ENCODE measurements around the gene DHX30.

DHX30 gene

GRCh38 chr3:47791193-47791855 is 11.6 kb upstream of the DHX30 start:
- H3K27ac ChIP-seq: no peak overlapping the region
- no peak for TF ChIP-seq ZFX (IDR thresholded peaks at IDR 0.05; ENCODE audit: borderline replicate concordance)
- TF ChIP-seq, protein P1, sequence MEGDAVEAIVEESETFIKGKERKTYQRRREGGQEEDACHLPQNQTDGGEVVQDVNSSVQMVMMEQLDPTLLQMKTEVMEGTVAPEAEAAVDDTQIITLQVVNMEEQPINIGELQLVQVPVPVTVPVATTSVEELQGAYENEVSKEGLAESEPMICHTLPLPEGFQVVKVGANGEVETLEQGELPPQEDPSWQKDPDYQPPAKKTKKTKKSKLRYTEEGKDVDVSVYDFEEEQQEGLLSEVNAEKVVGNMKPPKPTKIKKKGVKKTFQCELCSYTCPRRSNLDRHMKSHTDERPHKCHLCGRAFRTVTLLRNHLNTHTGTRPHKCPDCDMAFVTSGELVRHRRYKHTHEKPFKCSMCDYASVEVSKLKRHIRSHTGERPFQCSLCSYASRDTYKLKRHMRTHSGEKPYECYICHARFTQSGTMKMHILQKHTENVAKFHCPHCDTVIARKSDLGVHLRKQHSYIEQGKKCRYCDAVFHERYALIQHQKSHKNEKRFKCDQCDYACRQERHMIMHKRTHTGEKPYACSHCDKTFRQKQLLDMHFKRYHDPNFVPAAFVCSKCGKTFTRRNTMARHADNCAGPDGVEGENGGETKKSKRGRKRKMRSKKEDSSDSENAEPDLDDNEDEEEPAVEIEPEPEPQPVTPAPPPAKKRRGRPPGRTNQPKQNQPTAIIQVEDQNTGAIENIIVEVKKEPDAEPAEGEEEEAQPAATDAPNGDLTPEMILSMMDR (IDR thresholded peaks at IDR 0.05): no peak

- TF ChIP-seq, protein P1 (IDR thresholded peaks at IDR 0.05): no peak
- TF ChIP-seq ZFX (IDR thresholded peaks at IDR 0.05; ENCODE audit: borderline replicate concordance): no peak
Observed at GRCh38 chr3:47792699-47793098, 10.2 kb upstream of the DHX30 start.

GRCh38 chr3:47794544-47794943 is 8.4 kb upstream of the DHX30 start:
- no peak overlapping the region for H3K27ac ChIP-seq
- TF ChIP-seq, protein P1 (IDR thresholded peaks at IDR 0.05): no peak
- TF ChIP-seq ZFX (IDR thresholded peaks at IDR 0.05; ENCODE audit: borderline replicate concordance): no peak

More at GRCh38 chr3:47792699-47793098, 10.2 kb upstream of the DHX30 start:
- H3K27ac ChIP-seq: no peak overlapping the region

DNA sequence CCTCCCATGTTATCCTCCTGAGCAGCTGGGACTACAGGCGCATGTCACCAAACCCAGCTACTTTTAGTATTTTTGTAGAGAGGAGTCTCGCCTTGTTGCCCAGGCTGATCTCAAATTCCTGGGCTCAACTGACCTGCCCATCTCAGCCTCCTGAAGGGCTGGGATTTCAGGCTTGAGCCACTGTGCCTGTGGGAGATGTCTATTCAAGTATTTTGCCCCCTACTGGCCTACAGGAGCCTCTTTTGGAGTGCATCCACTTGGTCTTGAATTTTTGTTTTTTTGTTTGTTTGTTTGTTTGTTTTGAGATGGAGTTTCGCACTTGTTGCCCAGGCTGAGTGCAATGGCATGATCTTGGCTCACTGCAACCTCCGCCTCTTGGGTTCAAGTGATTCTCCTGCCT is 3.2 kb upstream of the DHX30 start:
- no peak overlapping the region for H3K27ac ChIP-seq
- TF ChIP-seq ZFX (IDR thresholded peaks at IDR 0.05; ENCODE audit: borderline replicate concordance): no peak
- TF ChIP-seq, protein P1 (IDR thresholded peaks at IDR 0.05): peak; percentile 64

DNA sequence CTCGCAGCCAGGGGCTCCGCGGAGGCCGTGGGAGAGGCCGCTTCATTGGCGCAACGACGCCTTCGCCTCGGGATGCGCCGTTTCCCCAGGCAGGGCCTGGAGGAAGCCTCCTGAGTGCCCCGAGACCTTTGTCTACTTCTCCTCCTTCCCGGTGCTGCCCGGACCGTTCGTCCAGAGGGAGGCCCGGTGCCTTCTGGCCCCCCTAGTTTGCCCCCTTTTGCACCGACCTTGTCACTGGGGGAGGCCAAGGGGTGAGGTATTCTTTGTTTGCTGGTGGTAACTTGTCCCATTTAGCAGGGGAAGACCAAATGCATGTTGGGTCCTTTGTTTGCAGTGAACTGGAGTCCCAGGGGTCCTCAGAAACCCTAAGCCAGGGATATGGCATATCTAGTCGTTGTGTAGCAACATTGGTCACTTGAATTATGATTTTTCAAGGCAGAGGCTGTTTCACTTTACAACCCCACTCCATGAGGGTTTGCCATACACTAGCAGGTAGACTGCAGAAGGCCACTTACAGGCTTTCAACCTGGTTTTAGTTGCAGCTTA is 615 bp downstream of the DHX30 start:
- peak overlapping the region; percentile 88 for H3K27ac ChIP-seq
- TF ChIP-seq ZFX (IDR thresholded peaks at IDR 0.05; ENCODE audit: borderline replicate concordance): 0 out of 2 replicates have a peak, but pooled peaks have one; percentile 74
- TF ChIP-seq, protein P1 (IDR thresholded peaks at IDR 0.05): no peak

GRCh38 chr3:47804577-47804976 is 1.6 kb downstream of the DHX30 start:
- peak overlapping the region; percentile 88; the same call in 1 of the 2 replicates for H3K27ac ChIP-seq
- TF ChIP-seq, protein P1 (IDR thresholded peaks at IDR 0.05): no peak

DNA sequence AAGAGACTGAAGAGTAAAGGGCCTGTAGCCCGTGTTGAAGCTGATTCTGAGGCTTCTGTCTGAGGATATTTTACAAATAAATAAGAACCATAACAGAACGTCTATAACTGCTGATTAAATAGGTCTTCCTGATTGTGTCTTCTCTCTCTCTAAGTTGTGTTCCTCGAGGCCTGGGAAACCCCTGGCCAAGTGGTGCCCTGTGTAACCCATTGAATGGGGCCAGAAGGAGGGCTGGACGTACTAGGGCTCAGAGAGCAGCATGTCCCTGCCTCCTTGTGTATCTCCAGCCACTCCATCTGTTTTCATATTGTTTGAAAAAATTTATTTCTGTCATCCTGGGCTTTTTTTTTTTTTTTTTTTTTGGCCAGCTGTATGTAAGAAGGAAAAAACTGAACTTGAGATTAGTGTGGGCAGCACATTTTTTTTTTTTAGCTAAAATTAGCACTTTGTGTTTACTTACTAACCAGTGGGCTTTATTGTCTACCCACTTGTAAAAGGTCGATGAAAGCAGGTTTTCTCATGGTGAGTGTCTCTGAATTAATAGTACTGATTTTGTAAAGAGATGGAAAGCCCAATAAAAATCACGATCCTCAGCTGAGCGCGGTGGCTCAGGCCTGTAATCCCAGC is 10.7 kb downstream of the DHX30 start:
- no peak overlapping the region for H3K27ac ChIP-seq
- TF ChIP-seq ZFX (IDR thresholded peaks at IDR 0.05; ENCODE audit: borderline replicate concordance): no peak
- TF ChIP-seq, protein P1 (IDR thresholded peaks at IDR 0.05): no peak
